ENCODE results near the gene EPB41L4B.
"Not testable (repeated sequence)": the region's sequence is repeated elsewhere in the genome, so short reads cannot be mapped to it uniquely, and the experiment has no call there.

EPB41L4B gene

GRCh38 chr9:109163194-109163593 lies 157.7 kb downstream of the EPB41L4B start:
- DNase-seq (ENCODE audit: low read depth) = no peak

DNA sequence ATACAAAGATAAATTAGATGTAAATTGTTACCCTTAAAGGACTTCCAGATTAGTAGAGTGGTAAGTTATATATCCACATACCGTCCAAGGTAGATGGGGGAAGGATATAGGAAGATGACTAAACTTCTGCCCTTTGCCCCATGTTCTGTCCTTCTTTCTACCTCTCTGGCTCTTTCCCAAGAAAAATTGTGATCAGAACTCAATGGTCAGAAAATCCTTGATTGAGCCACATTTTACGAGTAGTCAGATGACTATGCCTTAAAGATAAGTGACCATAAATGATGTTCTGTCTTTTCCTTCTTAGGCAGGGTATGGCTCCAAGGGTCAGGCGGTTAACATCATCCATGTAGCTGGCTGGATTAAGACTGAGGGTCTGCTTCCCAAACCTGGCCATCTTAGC lies 158.2 kb downstream of the EPB41L4B start:
- DNase-seq (ENCODE audit: low read depth) = no peak

GRCh38 chr9:109161471-109161870 lies 159.4 kb downstream of the EPB41L4B start:
- no peak for DNase-seq (ENCODE audit: low read depth)

DNA sequence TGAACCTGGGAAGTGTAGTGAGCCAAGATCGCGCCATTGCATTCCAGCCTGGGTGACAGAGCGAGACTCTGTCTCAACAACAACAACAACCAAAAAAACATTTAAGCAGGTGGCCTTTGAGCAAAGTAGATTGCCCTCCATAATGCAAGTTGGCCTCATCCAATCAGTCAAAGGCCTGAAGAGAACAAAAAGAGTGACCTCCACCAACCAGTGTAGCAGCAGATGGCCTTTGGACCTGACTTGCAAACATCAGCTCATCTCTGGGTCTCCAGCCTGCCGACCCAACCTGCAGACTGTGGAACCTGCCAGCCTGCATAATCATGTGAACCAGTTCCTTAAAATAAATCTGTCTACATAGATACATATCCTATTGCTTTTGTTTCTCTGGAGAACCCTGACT lies 161.3 kb downstream of the EPB41L4B start:
- no peak for DNase-seq (ENCODE audit: low read depth)

DNA sequence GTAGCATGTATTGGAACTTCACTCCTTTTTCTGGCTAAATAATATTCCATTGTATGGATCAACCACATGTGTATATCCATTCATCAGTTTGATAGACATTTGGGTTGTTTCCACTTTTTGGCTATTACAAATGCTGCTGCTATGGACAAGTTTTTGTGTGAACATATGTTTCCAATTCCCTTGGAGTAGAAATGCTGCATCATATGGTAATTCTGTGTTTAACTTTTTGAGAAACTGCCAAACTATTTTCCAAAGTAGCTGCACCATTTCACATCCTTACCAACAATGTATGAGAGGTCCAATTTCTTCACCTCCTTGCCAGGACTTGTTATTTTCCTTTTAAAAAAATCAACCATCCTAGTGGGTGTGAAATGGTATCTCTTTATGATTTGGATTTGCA lies 162.2 kb downstream of the EPB41L4B start:
- DNase-seq (ENCODE audit: low read depth) = no peak

DNA sequence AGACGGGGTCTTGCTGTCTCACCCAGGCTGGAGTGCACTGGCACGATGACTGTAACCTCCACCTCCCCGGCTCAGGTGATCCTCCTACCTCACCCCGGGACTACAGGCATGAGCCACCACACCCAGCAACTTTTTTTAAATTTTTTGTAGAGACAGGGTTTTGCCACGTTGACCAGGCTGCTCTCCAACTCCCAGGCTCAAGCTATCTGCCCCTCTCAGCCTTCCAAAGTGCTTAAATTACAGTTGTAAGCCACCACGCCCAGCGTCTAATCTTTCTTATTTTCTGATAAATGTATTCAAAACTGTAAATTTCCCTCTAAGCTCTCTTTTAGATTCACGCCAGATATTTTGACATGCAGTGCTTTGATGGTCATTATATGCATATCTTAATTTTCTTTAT lies 164.2 kb downstream of the EPB41L4B start:
- DNase-seq (ENCODE audit: low read depth) = no peak

DNA sequence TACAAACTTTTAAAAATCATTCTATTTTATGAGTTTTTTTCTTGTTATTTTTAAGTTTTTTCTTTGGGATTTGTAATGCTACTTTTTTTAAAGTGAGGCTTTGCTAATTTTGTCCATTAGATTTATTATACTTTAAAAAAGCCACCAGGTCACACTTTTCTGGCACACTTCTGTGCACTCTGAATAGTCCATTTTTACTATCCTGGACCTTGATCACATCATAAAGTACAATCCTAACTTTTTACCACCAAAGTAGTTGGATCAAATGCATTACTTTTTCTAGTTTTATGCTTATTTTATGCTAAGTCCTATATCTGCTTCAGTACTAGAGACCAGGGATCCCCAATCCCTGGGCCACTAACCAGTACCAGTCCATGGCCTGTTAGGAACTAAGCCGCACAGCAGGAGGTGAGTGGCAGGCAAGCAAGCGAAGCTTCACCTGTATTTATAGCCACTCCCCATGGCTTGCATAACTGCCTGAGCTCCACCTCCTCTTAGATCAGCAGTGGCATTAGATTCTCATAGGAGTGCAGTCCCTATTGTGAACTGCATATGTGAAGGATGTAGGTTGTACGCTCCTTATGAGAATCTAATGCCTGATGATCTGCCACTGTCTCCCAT lies 169.8 kb downstream of the EPB41L4B start:
- DNase-seq (ENCODE audit: low read depth) = no peak

DNA sequence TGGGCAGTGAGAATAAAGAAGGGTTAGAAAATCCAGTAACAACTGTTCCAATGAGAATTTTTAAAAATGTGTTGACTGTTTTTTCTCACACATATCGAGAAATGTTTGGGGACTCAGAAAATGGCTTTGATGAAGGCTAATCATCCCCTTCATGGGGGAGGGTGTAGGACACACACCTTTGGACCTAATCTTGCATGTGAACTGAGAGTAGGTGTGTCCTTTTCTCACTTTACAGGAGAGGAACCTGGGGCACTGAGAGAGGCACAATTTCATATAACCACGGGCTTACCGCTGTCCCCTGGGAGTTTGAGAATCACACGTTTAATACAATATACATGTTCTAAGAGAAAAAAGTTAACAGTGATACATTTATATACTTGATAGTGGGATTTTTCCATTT lies 171.1 kb downstream of the EPB41L4B start:
- no peak for DNase-seq (ENCODE audit: low read depth)

DNA sequence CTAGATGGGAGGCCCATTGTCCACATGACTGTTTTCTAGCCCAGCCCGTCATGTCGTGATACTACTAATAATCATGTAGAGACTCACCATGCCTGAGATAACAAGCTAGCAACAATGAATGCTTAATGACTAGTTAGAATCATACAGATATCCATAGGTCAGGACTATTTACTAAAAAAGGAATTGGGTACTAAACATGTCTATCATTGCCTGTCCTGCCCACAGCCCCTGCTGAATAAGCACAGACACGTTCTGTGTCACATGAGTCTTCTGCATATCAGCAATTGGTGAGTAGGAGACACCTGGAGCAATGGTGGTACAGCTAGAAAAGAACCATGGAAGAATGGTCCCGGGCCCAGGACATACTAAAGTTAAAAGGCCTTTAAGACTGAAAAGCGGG lies 171.8 kb downstream of the EPB41L4B start:
- no peak for DNase-seq (ENCODE audit: low read depth)

- DNase-seq (ENCODE audit: low read depth) = no peak
These were observed 175.8 kb downstream of the EPB41L4B start for GRCh38 chr9:109145051-109145450.

GRCh38 chr9:109143881-109144562 lies 176.8 kb downstream of the EPB41L4B start:
- no peak for DNase-seq (ENCODE audit: low read depth)

GRCh38 chr9:109141375-109141774 lies 179.5 kb downstream of the EPB41L4B start:
- DNase-seq (ENCODE audit: low read depth) = no peak

DNA sequence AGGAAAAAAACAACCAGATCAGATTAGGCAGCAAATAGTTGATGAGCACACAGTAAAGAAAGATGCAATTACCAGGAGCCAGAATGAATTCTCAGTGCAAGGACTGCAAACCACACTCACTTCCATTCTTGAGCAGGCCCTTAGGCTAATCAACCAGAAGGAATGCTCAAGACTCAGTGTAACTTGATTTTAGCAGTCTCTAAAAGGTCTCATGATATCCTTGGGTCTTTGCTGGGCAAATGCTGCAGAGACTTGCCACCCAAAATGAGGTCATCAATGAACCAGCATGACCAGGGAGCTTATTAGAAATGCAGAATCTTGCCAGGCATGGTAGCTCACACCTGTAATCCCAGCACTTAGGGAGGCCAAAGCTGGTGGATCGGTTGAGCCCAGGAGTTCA lies 181.0 kb downstream of the EPB41L4B start:
- no peak for DNase-seq (ENCODE audit: low read depth)

GRCh38 chr9:109138421-109138820 lies 182.4 kb downstream of the EPB41L4B start:
- no peak for DNase-seq (ENCODE audit: low read depth)

DNA sequence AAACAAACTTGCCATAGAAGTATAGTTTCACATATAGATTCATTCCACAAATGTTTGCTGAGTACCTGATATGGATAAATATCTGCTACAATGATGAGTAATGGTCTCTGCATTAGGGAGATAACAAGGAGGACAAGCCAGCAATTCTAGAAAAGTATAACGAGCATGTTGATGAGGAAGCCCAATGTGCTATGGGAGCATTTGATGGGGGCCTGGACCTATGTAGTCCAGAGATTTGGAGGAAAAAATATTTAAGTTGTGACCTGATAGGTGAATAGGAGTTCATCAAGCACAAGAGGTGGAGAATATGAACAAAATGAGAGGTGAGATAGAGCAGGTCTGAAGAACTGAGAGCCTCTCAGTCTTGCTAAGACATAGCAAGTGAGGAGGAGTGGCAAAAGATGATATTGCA lies 186.7 kb downstream of the EPB41L4B start:
- DNase-seq (ENCODE audit: low read depth) = no peak

- DNase-seq (ENCODE audit: low read depth) = no peak
These were observed 187.3 kb downstream of the EPB41L4B start for GRCh38 chr9:109133533-109133932.

GRCh38 chr9:109132567-109133021 lies 188.3 kb downstream of the EPB41L4B start:
- no peak for DNase-seq (ENCODE audit: low read depth)

DNA sequence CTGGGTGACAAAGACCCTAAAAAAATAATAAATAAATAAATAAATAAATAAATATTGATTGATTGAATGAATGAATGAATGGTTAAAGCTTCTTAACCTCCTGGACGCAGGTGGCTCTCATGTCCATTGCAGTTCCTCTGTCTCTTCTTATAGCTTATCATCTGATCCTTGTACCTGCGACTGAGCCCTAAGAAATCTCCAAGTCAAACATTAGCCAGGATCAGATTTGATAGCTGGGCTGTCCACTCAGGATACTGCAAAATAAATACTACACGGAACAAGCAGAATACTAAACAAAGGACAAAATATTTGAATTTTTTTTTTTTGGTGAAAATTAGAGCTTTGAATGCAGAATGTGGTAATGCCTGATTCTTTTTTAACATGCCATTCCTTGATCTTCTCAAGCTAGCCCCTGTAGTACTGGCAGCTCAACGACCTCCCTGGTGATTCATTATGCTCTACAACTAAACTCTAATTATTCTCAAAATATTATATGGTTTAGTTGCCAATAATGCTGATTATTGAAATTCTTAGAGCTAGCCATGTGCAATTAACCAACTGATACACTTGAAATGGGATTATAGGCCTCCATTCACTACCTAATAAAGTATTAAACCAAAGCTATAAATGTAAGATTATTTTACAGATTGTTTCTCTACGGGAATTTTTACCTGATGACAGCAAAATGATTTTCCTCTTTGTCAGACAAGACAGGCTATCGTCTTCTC lies 191.2 kb downstream of the EPB41L4B start:
- no peak for DNase-seq (ENCODE audit: low read depth)

- not testable (repeated sequence) for DNase-seq (ENCODE audit: low read depth)
These were observed 194.2 kb downstream of the EPB41L4B start for GRCh38 chr9:109126671-109127070.

GRCh38 chr9:109124121-109124520 lies 196.7 kb downstream of the EPB41L4B start:
- DNase-seq (ENCODE audit: low read depth) = no peak

DNA sequence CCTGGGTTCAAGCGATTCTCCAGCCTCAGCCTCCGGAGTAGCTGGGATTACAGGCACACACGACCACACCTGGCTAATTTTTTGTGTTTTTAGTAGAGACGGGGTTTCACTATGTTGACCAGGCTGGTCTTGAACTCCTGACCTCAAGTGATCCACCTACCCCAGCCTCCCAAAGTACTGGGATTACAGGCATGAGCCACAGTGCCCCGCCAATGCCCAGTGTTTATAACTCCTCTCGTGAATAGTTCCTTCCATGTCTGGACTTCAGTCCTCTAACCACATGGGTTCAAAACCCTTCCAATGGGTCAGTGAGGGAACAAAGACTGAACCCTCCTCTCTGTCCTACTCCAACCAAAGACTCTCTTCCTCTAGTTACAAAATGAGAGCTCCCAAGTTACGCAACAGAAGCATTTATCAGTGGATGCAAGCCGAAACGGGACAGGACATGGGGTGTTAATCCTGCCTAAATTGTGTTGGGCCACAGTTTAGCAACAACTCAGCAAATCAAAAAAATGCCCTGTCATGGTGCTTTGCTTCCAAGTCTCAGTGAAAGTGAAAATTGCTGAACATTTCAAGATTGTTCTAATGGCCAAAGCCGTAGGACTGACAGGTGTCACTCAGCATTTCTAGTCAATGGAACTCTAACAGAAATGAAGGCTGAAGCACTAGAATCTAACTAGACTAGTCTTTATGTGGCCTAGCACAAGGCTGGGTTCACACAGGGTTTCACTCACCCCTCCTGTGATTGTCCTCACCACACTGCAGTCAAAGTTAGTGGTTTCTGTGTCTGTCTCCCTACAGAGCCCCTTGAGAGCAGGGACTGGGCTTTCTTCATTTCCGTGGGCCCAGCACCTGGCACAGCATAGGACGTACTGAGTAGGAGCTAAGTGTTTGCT lies 197.9 kb downstream of the EPB41L4B start:
- DNase-seq (ENCODE audit: low read depth) = no peak
